Large intestine (tissue), 3 donors: ENCODE data around the gene KRT2. TPM values are rescaled to one million over a fixed set of nuclear protein-coding genes. Genes with fewer than 3 reads are reported as not detected.

ENCODE experiments used
- DNase-seq, 2 donors: peaks; one replicate each; pipeline versions ENCODE4 v3.0.0 to v3.0.0-alpha.2; 2013
- H3K27ac ChIP-seq: one replicate; pipeline ENCODE4 v1.5.1; 2013; ENCODE audit warnings: low read length
- H3K27me3 ChIP-seq: 2 replicates; pipeline ENCODE4 v1.6.1; 2013; ENCODE audit warnings: low read length; ENCODE audit not compliant: control insufficient read depth, insufficient read depth
- H3K36me3 ChIP-seq: 2 replicates; pipeline ENCODE4 v1.6.1; 2013; ENCODE audit warnings: low read length; ENCODE audit not compliant: control insufficient read depth, insufficient read depth
- H3K4me1 ChIP-seq: one replicate; pipeline ENCODE4 v1.6.1; 2013; ENCODE audit warnings: low read length; ENCODE audit not compliant: control insufficient read depth, insufficient read depth
- H3K4me3 ChIP-seq: one replicate; pipeline ENCODE4 v1.5.1; 2013; ENCODE audit warnings: low read length
- H3K9me3 ChIP-seq: one replicate; pipeline ENCODE4 v1.6.1; 2013; ENCODE audit warnings: mild to moderate bottlenecking, low read depth, low read length, moderate library complexity; ENCODE audit not compliant: control insufficient read depth
- WGBS: methylation state at CpG from one replicate; pipeline ENCODE4 v1.1.5; 2013; ENCODE audit warnings: low lambda C conversion rate; ENCODE audit not compliant: insufficient coverage; 5-methylcytosine and 5-hydroxymethylcytosine counted together
- polyA plus RNA-seq: library from polyadenylated mRNA; unstranded; fragments of 120-200 nt; gene quantifications from one replicate; pipeline ENCODE4 v1.2.1, GENCODE V29; 2013

The KRT2 gene
- polyA plus RNA-seq, 1 donor: 0.54 TPM

DNA sequence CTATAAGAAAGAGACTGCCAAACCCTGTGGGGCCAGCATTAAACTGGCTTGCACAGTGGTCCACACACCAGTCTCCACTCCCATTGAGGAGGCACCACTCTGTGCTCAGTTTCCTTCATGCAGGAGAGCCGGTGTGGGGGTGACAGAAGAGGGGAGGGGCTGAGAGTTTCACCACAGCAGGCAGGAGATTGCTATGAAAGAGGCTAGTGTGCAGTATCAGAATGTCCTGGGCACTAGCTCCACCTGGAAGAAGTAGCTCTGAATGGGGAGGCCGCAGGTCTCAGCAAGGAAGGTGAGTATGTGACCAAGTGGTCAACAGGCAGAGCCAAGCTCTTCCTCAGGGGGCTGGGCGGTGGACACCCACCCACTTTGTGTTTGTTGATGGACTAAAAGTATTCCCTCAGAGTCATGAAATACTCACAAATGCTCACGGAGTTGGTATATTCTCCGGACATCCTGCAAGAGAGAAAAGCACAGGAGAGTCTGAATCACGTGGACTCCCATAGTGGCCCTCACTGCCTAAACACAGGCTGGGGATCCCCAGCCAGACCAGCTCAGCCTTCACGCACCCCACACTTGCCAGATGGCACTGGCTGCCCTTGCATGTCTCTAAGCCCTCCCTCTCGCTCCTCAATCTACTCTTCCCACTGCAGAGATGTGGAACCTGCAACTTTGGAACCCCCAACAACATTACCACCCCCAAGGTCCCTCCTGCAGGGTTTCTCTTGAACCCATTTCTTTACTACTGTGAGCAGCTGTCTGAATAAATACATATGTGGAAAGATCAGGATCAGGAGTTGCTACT is 43.0 kb downstream of the KRT2 start:
- H3K4me1 ChIP-seq: no peaks in the 10 kb centered on the region
- no peaks in the 10 kb centered on the region for H3K9me3 ChIP-seq
- no peak overlapping the region for H3K4me3 ChIP-seq
- no peaks in the 10 kb centered on the region for H3K36me3 ChIP-seq
- no peak overlapping the region for H3K27ac ChIP-seq
- DNase-seq: no peak
- peaks cover 28% of the 10 kb centered on the region for H3K27me3 ChIP-seq
- WGBS: no CpG with 5 or more reads among the region's 8 CpGs

DNA sequence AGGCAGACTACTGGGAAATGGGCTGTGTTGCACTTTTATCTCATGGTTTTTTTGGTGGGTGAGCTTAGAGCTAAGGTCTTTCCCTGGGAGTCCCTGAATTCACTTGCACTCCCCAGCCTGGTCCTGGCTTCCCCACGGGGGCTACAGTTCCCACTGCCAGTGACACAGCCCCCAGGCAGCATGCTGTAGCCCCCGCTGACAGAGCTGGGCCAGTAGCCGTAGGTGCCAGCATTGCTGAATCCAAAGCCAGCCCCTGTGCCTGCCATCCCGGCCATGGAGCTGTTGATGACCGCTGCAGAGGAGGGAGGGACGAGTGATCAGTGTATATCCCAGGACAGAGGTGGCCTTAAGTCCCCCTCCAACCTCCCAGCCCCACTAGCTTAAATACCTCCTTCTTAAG is 43.9 kb downstream of the KRT2 start:
- no peaks in the 10 kb centered on the region for H3K36me3 ChIP-seq
- no peak overlapping the region for H3K27ac ChIP-seq
- H3K27me3 ChIP-seq: peaks cover 30% of the 10 kb centered on the region
- H3K4me1 ChIP-seq: no peaks in the 10 kb centered on the region
- no peak overlapping the region for H3K4me3 ChIP-seq
- no peak for DNase-seq
- WGBS: no CpG with 5 or more reads among the region's 6 CpGs
- no peaks in the 10 kb centered on the region for H3K9me3 ChIP-seq

GRCh38 chr12:52607314-52607713 is 44.7 kb downstream of the KRT2 start:
- Histone ChIP-seq H3K9me3 (no peaks in the 10 kb centered on the region), H3K27ac (no peak overlapping the region), H3K4me1 (no peaks in the 10 kb centered on the region), H3K27me3 (peaks cover 36% of the 10 kb centered on the region), H3K4me3 (no peak overlapping the region), H3K36me3 (no peaks in the 10 kb centered on the region)
- DNase-seq: no peak
- WGBS: no CpG with 5 or more reads among the region's 1 CpG

GRCh38 chr12:52606581-52607218 is 45.3 kb downstream of the KRT2 start:
- no peak for DNase-seq
- Histone ChIP-seq H3K27ac (no peak overlapping the region), H3K27me3 (peaks cover 41% of the 10 kb centered on the region), H3K36me3 (no peaks in the 10 kb centered on the region), H3K4me3 (no peak overlapping the region), H3K4me1 (no peaks in the 10 kb centered on the region), H3K9me3 (no peaks in the 10 kb centered on the region)
- WGBS: no CpG with 5 or more reads among the region's 7 CpGs

DNA sequence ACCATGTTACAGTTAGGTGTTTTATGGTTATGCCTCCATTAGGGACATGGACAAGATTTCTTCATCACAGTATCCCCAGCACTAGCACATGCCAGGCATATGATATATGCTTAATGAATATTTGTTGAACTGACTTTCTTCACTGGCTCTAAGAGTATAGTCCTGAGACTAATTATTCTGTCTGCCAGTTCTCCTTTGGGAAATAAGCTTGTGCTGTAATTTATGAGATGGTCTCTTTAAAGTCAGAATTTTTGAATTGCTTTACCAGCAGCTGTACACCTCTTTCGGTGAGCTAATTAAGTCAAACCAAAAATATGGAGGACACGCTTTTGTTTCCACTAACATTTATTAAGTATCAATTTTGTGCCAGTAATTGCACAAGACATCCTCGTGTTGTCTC is 45.9 kb downstream of the KRT2 start:
- 80% methylated on average over 1 of the region's 3 CpGs for WGBS
- no peak for DNase-seq
- H3K9me3 ChIP-seq: no peaks in the 10 kb centered on the region
- no peaks in the 10 kb centered on the region for H3K36me3 ChIP-seq
- no peaks in the 10 kb centered on the region for H3K4me1 ChIP-seq
- no peak overlapping the region for H3K4me3 ChIP-seq
- peaks cover 44% of the 10 kb centered on the region for H3K27me3 ChIP-seq
- no peak overlapping the region for H3K27ac ChIP-seq

GRCh38 chr12:52605542-52605941 is 46.5 kb downstream of the KRT2 start:
- 100% methylated on average over 1 of the region's 1 CpG for WGBS
- H3K27me3 ChIP-seq: peaks cover 46% of the 10 kb centered on the region
- no peaks in the 10 kb centered on the region for H3K9me3 ChIP-seq
- no peak overlapping the region for H3K27ac ChIP-seq
- H3K4me1 ChIP-seq: no peaks in the 10 kb centered on the region
- no peak overlapping the region for H3K4me3 ChIP-seq
- no peak for DNase-seq
- H3K36me3 ChIP-seq: no peaks in the 10 kb centered on the region

DNA sequence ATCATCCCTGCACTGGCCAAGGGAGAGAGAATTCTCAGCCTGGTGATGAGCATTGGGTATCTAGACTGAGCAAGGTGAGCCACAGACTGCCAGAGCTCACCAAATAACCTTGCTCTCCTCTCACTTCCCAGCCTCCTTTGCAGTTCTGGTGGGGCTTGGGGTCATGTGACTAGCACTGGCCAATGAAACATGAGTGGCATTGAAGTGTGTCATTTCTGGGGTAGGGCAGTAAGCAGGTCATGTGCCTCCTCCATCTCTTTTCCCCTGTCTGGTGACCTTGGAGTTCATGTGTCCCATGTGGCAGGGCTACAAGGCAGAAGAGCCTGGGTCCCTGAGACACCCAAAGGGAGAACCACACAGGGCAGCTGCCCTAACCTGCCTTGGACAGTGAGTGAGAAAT is 47.2 kb downstream of the KRT2 start:
- Histone ChIP-seq H3K27ac (no peak overlapping the region), H3K4me3 (no peak overlapping the region), H3K4me1 (no peaks in the 10 kb centered on the region), H3K27me3 (peaks cover 51% of the 10 kb centered on the region), H3K36me3 (no peaks in the 10 kb centered on the region), H3K9me3 (no peaks in the 10 kb centered on the region)
- no peak for DNase-seq

GRCh38 chr12:52603314-52603713 is 48.7 kb downstream of the KRT2 start:
- Histone ChIP-seq H3K27ac (no peak overlapping the region), H3K27me3 (peaks cover 56% of the 10 kb centered on the region), H3K4me3 (no peak overlapping the region), H3K9me3 (no peaks in the 10 kb centered on the region), H3K36me3 (no peaks in the 10 kb centered on the region), H3K4me1 (no peaks in the 10 kb centered on the region)
- DNase-seq: no peak
- 100% methylated on average over 1 of the region's 2 CpGs for WGBS

DNA sequence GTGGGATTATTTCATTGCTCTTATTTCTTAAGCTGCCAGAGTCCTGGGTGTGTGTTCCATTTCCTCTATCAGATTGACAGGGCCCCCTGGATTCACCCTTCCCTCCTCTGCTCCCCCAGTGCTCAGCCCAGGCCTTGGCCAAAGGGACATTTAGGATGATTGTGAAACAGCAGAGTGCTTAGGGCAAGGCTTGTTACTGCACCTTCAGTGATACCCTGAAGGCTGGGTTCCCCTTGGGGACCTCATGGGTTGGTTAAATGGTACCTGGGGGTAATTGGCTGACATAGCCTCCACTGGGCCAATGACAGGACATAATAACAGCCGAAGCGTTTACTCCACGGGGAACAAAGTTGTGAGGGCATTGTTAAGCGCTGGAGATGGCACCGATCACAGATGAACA is 49.5 kb downstream of the KRT2 start:
- Histone ChIP-seq H3K4me3 (no peak overlapping the region), H3K27ac (no peak overlapping the region), H3K27me3 (peaks cover 61% of the 10 kb centered on the region), H3K4me1 (no peaks in the 10 kb centered on the region), H3K9me3 (no peaks in the 10 kb centered on the region), H3K36me3 (no peaks in the 10 kb centered on the region)
- WGBS: no CpG with 5 or more reads among the region's 5 CpGs
- DNase-seq: no peak

DNA sequence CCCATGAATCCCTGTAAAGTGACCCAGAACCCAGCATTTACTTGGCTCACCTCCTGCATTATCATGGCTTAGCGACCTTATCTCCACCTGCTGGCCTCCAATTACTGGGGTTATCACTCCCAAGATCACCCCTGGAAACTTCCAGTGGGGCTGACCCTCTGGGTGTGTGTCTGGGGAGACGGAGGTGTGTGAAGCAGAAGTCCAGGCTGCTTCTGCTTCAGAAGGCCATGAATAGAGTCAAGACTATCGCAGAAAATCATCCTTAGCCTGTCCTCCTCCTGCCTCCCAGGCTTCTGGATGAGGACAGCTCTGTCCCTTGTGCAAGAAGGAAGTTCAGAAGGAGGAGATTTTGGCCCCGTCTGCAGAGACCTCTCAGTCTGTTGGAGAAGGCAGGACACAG is 50.3 kb downstream of the KRT2 start:
- Histone ChIP-seq H3K4me1 (no peaks in the 10 kb centered on the region), H3K36me3 (no peaks in the 10 kb centered on the region), H3K27ac (no peak overlapping the region), H3K4me3 (no peak overlapping the region), H3K9me3 (no peaks in the 10 kb centered on the region), H3K27me3 (peaks cover 61% of the 10 kb centered on the region)
- no peak for DNase-seq
- WGBS: no CpG with 5 or more reads among the region's 4 CpGs
